GM19238 (cell line): ENCODE measurements around the gene RHEB.

Experiments used
- DNase-seq: peaks from one replicate; pipeline ENCODE4 v3.0.0; 2011; ENCODE audit warnings: low spot score; ENCODE audit not compliant: insufficient read length

The RHEB gene

GRCh38 chr7:151416112-151416940 is 103.4 kb downstream of the RHEB start:
- DNase-seq = no peak
